Activated CD8-positive, alpha-beta memory T cell treated with anti-CD3 and anti-CD28 coated beads, Interleukin-2, amount 10 ng/mL, durations not matched to agents 7 days and 5 days (primary cell): Measurements from ENCODE around the gene SLC17A2. TPM values are rescaled to one million over a fixed set of nuclear protein-coding genes. Genes with fewer than 3 reads are reported as not detected.

Experiments used
- ATAC-seq: fragments of 150-1000 bp; cut with Tn5 transposase; one replicate; pipeline ENCODE4 v1.10.0; 2021; ENCODE audit warnings: moderate library complexity
- CTCF ChIA-PET: fragments of 350-600 bp; sonication (Branson Sonifier 250); formaldehyde crosslinking; loops from one replicate; lab custom pipeline; 2021; ENCODE audit warnings: antibody characterized with exemption; lab: Charles Lee
- DNase-seq: peaks from one replicate; pipeline ENCODE4 v3.0.0-alpha.2; 2020
- H3K27ac Mint-ChIP-seq: one replicate; pipeline ENCODE4 v1.8.0; 2021; ENCODE audit warnings: mild to moderate bottlenecking, mixed read lengths
- H3K27me3 Mint-ChIP-seq: one replicate; pipeline ENCODE4 v1.8.0; 2021; ENCODE audit warnings: mixed read lengths
- H3K36me3 Mint-ChIP-seq: one replicate; pipeline ENCODE4 v1.8.0; 2021; ENCODE audit warnings: mild to moderate bottlenecking, mixed read lengths
- H3K4me1 Mint-ChIP-seq: one replicate; pipeline ENCODE4 v1.8.0; 2021; ENCODE audit warnings: mixed read lengths
- H3K4me3 Mint-ChIP-seq: one replicate; pipeline ENCODE4 v1.8.0; 2021; ENCODE audit warnings: mild to moderate bottlenecking, moderate library complexity, mixed read lengths
- H3K9me3 Mint-ChIP-seq: one replicate; pipeline ENCODE4 v1.8.0; 2022; ENCODE audit warnings: low read depth, mixed read lengths
- total RNA-seq, 2 experiments: library from RNA; stranded (reverse); gene quantifications; one replicate each; pipeline ENCODE4 v1.2.3, GENCODE V29; 2021

The SLC17A2 gene
- total RNA-seq, 2 experiments from 2014 or later = not detected

GRCh38 chr6:25925876-25926275, 4.6 kb downstream of the SLC17A2 start:
- no peak for DNase-seq
- H3K36me3 Mint-ChIP-seq = no peaks in the 10 kb centered on the region
- CTCF ChIA-PET = interaction anchor here (0.6 to 1.2 kb wide), 3 partner anchors 16 to 658 kb away, joined by 3 to 4 read pairs (median 3); no protein-coding TSS in a partner anchor

GRCh38 chr6:25922301-25922700, 8.2 kb downstream of the SLC17A2 start:
- ATAC-seq (no peak), DNase-seq (no peak)
- Mint-ChIP-seq H3K36me3 (no peaks in the 10 kb centered on the region), H3K27ac (no peak overlapping the region), H3K9me3 (peaks cover 2% of the 10 kb centered on the region), H3K4me3 (no peak overlapping the region), H3K27me3 (no peaks in the 10 kb centered on the region), H3K4me1 (peaks cover 9% of the 10 kb centered on the region)
- CTCF ChIA-PET = no interaction called here

More at GRCh38 chr6:25925876-25926275, 4.6 kb downstream of the SLC17A2 start:
- Mint-ChIP-seq H3K27ac (no peak overlapping the region), H3K4me3 (no peak overlapping the region), H3K27me3 (no peaks in the 10 kb centered on the region), H3K9me3 (no peaks in the 10 kb centered on the region), H3K4me1 (peaks cover 2% of the 10 kb centered on the region)
- ATAC-seq = no peak

- Mint-ChIP-seq H3K36me3 (no peaks in the 10 kb centered on the region), H3K4me1 (peaks cover 8% of the 10 kb centered on the region), H3K27me3 (no peaks in the 10 kb centered on the region), H3K9me3 (peaks cover 2% of the 10 kb centered on the region), H3K4me3 (no peak overlapping the region), H3K27ac (no peak overlapping the region)
- CTCF ChIA-PET = interaction anchor here (1.2 kb wide), 1 partner anchor 23 kb away, joined by 3 read pairs; no protein-coding TSS in a partner anchor
- no peak for DNase-seq
- ATAC-seq = no peak
These were observed 8.8 kb downstream of the SLC17A2 start for GRCh38 chr6:25921525-25922203.

- CTCF ChIA-PET = interaction anchor here (0.9 kb wide), 1 partner anchor 10 kb away, joined by 4 read pairs; no protein-coding TSS in a partner anchor
- H3K27me3 Mint-ChIP-seq = no peaks in the 10 kb centered on the region
- no peaks in the 10 kb centered on the region for H3K36me3 Mint-ChIP-seq
- DNase-seq (no peak), ATAC-seq (no peak)
- H3K4me1 Mint-ChIP-seq = peaks cover 8% of the 10 kb centered on the region
- no peak overlapping the region for H3K27ac Mint-ChIP-seq
- H3K9me3 Mint-ChIP-seq = peaks cover 4% of the 10 kb centered on the region
- no peak overlapping the region for H3K4me3 Mint-ChIP-seq
These were observed 10.8 kb downstream of the SLC17A2 start for GRCh38 chr6:25919657-25920056.

- Mint-ChIP-seq H3K4me3 (no peak overlapping the region), H3K9me3 (peaks cover 6% of the 10 kb centered on the region), H3K27me3 (no peaks in the 10 kb centered on the region), H3K27ac (no peak overlapping the region), H3K4me1 (peaks cover 13% of the 10 kb centered on the region), H3K36me3 (peaks cover 1% of the 10 kb centered on the region)
- DNase-seq (no peak), ATAC-seq (no peak)
- CTCF ChIA-PET = interaction anchor here (1.0 kb wide), 1 partner anchor 200 kb away, joined by 3 read pairs; no protein-coding TSS in a partner anchor
These were observed 12.3 kb downstream of the SLC17A2 start for GRCh38 chr6:25918083-25918683.

GRCh38 chr6:25916789-25917490, 13.6 kb downstream of the SLC17A2 start:
- Mint-ChIP-seq H3K27ac (no peak overlapping the region), H3K9me3 (peaks cover 10% of the 10 kb centered on the region), H3K36me3 (peaks cover 1% of the 10 kb centered on the region), H3K4me3 (no peak overlapping the region), H3K27me3 (no peaks in the 10 kb centered on the region), H3K4me1 (peaks cover 13% of the 10 kb centered on the region)
- CTCF ChIA-PET = no interaction called here
- DNase-seq (no peak), ATAC-seq (no peak)

GRCh38 chr6:25916330-25916729, 14.2 kb downstream of the SLC17A2 start:
- H3K36me3 Mint-ChIP-seq = peaks cover 1% of the 10 kb centered on the region
- peaks cover 10% of the 10 kb centered on the region for H3K9me3 Mint-ChIP-seq
- no peaks in the 10 kb centered on the region for H3K27me3 Mint-ChIP-seq
- no peak for DNase-seq
- no peak overlapping the region for H3K4me3 Mint-ChIP-seq
- H3K4me1 Mint-ChIP-seq = peaks cover 15% of the 10 kb centered on the region
- CTCF ChIA-PET = no interaction called here
- no peak for ATAC-seq
- no peak overlapping the region for H3K27ac Mint-ChIP-seq

- H3K27me3 Mint-ChIP-seq = no peaks in the 10 kb centered on the region
- H3K4me1 Mint-ChIP-seq = peaks cover 15% of the 10 kb centered on the region
- no peak overlapping the region for H3K4me3 Mint-ChIP-seq
- peaks cover 10% of the 10 kb centered on the region for H3K9me3 Mint-ChIP-seq
- DNase-seq (no peak), ATAC-seq (no peak)
- peaks cover 1% of the 10 kb centered on the region for H3K36me3 Mint-ChIP-seq
- H3K27ac Mint-ChIP-seq = no peak overlapping the region
- CTCF ChIA-PET = no interaction called here
These were observed 16.8 kb downstream of the SLC17A2 start for GRCh38 chr6:25913741-25914140.

- Mint-ChIP-seq H3K27ac (no peak overlapping the region), H3K27me3 (peaks cover 5% of the 10 kb centered on the region), H3K9me3 (peaks cover 8% of the 10 kb centered on the region), H3K36me3 (peaks cover 1% of the 10 kb centered on the region), H3K4me3 (no peak overlapping the region), H3K4me1 (peaks cover 7% of the 10 kb centered on the region)
- CTCF ChIA-PET = interaction anchor here (0.6 kb wide), 1 partner anchor 465 kb away, joined by 3 read pairs; no protein-coding TSS in a partner anchor
- no peak for DNase-seq
- ATAC-seq = no peak
These were observed 19.1 kb downstream of the SLC17A2 start for GRCh38 chr6:25911351-25911750.

- Mint-ChIP-seq H3K27ac (no peak overlapping the region), H3K4me1 (peaks cover 3% of the 10 kb centered on the region), H3K9me3 (peaks cover 4% of the 10 kb centered on the region), H3K27me3 (peaks cover 7% of the 10 kb centered on the region), H3K4me3 (no peak overlapping the region), H3K36me3 (no peaks in the 10 kb centered on the region)
- ATAC-seq = no peak
- CTCF ChIA-PET = no interaction called here
- no peak for DNase-seq
These were observed 22.9 kb downstream of the SLC17A2 start for GRCh38 chr6:25907475-25908014.

- Mint-ChIP-seq H3K27me3 (peaks cover 7% of the 10 kb centered on the region), H3K9me3 (no peaks in the 10 kb centered on the region), H3K4me3 (no peak overlapping the region), H3K36me3 (no peaks in the 10 kb centered on the region), H3K4me1 (peaks cover 2% of the 10 kb centered on the region), H3K27ac (no peak overlapping the region)
- DNase-seq (no peak), ATAC-seq (no peak)
- CTCF ChIA-PET = interaction anchor here (0.6 kb wide), 1 partner anchor 74 kb away, joined by 3 read pairs; no protein-coding TSS in a partner anchor
These were observed 26.9 kb downstream of the SLC17A2 start for GRCh38 chr6:25903467-25904099.

GRCh38 chr6:25902071-25902470, 28.4 kb downstream of the SLC17A2 start:
- DNase-seq (no peak), ATAC-seq (no peak)
- Mint-ChIP-seq H3K27me3 (peaks cover 3% of the 10 kb centered on the region), H3K36me3 (no peaks in the 10 kb centered on the region), H3K27ac (no peak overlapping the region), H3K9me3 (no peaks in the 10 kb centered on the region), H3K4me1 (peaks cover 2% of the 10 kb centered on the region), H3K4me3 (no peak overlapping the region)
- CTCF ChIA-PET = interaction anchor here (1.0 kb wide), 1 partner anchor 40 kb away, joined by 4 read pairs; no protein-coding TSS in a partner anchor

- Mint-ChIP-seq H3K4me3 (no peak overlapping the region), H3K27me3 (peaks cover 3% of the 10 kb centered on the region), H3K9me3 (no peaks in the 10 kb centered on the region), H3K4me1 (peaks cover 2% of the 10 kb centered on the region), H3K27ac (no peak overlapping the region), H3K36me3 (no peaks in the 10 kb centered on the region)
- DNase-seq (no peak), ATAC-seq (no peak)
- CTCF ChIA-PET = interaction anchor here (1.2 kb wide), 1 partner anchor 345 kb away, joined by 3 read pairs; no protein-coding TSS in a partner anchor
These were observed 29.6 kb downstream of the SLC17A2 start for GRCh38 chr6:25900843-25901242.
